DMS 273 treated with DMSO at 0.1 percent for 48 hours (cell line): ENCODE measurements around the gene NDUFS7.

Experiments used
- DNase-seq: peaks from one replicate; lab custom pipeline; 2025; lab: John Stamatoyannopoulos, UW

The NDUFS7 gene

DNA sequence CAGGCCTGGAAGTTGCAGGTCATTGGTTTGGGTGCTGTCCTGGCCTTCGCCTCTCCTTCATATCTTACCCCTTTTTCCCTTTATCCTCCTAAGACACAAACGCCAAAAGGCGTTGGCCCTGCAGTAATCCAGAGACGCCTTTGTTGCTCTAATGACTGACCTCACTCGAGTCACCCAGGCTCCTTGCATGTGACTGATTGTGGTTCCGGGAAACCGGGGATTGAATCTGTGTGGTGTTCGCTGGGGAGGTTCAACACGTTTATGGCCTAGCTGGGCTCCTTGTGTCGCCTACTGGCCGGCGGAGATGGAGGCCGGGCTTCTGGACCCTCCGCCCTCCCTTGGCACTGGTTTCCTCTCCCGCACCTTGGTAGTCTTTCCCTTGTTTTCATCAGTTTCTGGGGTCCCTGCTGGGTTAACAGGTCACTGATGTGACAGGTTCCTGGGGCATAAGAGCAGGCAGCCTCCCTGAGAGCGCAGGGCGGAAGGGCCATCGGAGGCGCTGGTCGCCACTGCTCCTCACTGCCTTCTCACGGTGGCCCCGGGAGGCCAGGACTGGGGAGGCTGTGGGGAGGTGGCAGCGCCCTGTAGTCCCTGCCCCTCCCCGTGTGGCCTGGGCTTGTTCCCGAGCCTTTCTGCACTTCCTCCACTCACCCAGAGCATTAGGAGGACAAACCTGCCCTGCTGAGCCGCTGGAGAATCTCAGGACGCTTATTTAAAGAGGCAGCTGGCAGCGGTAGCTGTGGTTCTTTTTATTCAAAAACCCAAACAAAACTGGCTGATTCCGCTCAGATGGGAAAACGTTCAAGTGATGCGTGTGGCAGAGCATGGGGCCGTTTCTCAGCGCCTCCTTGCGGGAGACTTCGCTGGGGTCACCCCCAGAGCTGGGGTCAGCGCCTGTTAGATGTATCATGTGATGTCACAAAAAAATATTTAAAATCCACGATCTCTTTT, 18.1 kb upstream of the NDUFS7 start:
- DNase-seq = no peak

DNA sequence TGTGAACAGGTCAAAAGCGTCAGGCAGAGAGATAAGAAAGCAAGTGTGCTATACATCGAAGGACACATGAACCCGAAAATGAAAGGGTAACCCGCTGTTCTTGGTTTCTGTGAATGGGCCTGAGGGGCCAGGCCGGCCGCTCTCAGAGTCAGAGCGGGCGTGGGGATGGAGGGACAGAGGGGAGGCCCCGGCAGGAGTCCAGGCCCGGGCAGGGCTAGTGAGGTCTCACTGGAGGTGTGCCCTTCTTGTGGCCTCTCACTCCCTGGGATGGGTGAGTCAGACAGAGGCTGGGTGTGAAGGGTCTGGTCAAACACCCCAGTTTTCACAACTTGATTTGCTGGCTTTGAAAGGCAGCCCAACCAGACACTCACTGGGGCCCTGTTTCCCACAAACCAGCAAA, 17.4 kb upstream of the NDUFS7 start:
- DNase-seq = no peak

DNA sequence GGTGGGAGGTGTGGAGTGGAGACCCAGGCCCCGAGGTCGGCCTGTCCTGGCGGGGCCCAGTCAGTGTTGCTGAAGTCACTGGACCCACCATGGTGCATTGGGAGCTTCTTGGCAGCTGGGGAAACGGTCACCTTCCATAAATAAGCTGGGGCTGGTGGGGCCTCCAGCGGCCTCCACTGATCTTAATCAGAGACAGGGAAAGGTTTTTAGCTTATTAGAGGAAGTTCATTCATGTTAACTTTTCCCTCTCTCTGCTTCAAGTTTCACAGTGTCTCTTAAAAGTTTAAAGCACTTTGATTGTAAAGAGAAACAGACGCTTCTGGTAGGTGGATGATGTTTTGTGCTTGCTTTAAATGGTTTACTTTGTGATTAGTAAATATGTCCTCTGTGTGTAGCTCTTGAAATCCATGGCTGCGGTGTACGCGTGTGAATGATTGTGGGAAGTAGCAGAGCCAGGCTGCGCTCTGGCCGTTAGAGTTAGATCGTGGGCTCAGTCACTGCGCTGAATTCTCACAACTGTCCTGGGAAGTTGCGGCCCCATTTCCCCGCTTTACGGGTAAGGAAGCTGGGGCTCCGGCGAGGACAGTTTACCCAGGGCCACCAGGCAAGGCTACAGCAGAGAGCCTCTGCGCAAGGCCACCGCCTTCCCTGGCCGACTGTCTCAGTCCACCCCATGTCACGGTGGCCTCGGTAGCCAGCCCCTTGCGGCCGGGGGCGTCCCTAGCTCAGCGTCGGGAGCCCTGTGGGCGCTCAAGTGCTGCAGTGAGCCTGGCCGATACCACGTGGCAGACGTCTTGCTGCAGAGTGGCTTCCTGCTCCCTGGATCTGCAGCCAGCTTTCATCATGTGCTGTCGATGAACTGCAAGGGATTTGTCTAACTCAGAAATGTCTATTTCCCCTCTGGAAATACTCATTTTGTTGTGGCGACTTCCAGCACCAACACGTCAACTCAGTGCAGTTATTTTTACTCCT, 16.5 kb upstream of the NDUFS7 start:
- DNase-seq = no peak

DNA sequence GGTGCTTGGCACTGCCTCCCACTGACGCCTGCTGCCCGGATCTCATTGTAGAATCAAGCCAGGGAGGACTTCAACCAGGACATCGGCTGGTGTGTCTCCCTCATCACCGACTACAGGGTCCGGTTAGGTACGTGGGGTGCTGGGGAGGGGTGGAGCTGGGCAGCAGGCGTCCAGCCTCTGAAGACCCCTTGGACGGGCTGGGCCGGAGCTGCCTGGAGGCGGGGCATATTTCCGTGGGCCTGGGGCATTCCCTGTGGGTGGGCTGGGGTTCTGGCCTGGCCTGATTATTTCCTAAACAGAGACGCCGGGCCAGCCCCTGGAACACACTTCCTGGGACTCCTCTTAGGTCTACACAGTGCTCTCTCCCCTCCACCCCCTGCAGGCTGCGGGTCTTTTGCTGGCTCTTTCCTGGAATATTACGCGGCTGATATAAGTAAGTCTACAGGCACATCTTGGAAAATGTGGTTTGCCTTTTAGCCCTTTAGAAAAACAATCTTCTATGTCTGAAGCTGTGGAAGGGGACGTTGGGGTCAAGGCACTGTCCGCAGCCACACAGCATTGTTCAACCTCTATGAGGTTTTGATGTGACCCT, 14.4 kb upstream of the NDUFS7 start:
- no peak for DNase-seq

DNA sequence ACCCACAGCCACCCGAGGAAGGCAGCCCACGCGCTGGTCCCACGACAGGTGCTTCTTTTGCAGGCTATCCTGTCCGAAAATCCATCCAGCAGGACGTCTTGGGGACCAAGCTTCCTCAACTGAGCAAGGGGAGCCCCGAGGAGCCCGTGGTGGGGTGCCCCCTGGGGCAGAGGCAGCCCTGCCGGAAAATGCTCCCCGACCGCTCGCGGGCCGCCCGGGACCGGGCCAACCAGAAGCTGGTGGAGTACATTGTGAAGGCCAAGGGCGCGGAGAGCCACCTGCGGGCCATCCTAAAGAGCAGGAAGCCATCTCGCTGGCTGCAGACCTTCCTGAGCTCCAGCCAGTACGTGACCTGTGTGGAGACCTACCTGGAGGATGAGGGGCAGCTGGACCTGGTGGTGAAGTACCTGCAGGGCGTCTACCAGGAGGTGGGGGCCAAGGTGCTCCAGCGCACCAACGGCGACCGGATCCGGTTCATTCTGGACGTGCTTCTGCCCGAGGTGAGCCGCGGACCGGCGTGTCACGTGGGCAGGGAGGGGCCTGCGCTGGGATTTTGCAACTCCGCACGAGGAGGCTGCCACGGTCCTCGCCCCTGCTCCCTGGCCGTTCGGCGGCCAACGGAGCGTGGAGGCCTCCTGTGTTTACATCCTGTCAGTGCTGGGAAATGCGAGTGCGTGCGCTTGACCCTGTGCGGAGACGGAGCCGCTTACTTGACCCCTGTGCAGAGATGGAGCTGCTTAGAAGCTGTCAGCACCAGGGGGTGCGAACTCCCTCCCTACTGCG, 12.9 kb upstream of the NDUFS7 start:
- DNase-seq = no peak

DNA sequence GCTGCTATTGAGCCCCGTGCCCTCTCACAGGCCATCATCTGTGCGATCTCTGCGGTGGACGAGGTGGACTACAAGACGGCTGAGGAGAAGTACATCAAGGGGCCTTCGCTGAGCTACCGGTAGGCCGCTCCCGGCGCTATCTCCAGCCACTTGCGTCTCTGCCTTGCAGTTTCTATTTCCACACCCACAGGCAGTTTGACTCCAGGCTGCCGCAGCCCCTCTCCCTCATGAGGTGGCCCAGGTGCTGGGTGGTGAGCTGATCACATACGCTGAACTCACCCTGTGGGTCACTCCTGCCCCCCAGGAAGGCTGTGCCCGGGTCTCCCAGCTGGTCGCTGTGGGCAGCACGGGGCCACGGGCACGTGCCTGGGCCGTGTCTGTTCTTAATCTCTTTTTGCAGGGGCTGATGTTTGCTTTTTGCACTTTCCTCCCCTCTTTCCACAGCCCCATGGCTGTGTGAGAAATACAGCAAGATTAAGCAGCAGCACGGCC, 10.6 kb upstream of the NDUFS7 start:
- DNase-seq = no peak

DNA sequence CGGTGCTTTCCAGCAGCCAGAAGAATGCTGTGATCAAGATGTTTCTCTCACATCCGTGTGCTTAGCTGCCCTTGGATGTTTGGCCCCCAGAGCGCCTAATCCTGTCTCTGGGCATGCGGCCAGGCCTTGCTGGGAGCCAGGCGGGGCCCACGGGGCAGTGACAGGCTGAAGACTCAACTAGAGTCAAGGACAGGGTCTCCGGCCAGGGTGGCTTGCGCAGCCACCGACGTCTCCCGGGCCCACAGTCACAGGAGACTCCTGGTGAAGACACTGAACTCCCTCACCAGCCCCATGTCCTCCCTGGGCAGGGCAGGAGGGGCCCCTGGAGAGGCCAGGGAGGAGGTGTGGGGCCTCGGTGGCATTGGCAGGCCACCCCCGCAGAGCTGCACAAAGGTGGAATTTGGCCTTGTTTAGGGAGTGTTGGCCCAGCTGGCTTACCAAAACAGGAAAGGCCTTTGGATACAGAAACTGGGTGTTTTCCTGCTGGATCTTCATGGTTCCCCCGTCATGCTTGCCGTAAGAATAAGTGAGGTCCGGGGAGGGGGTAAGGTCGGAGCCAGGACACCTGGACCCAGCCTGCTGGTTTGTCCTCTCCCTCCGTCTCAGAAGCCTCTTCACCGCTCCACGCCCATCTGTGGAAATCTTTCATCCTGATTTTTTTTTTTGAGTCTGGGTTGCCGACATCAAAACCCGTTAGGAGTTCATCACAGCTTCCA, 10.0 kb upstream of the NDUFS7 start:
- DNase-seq = no peak

DNA sequence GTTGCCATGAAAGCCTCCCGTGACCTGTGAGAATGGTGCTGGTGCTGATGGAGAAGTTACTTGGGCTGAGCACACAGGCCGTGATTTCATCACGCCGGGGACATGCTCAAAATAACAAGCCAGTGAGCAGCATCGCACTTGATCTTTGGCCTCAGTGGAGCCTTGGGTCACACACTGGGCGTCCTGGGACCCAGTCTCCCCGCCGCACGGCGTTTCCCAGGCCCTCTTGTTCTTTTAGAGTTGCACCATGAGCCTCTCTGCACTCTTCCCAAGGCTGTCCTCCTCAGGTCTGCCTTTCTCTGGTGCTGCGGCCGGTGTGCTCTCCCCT, 9.5 kb upstream of the NDUFS7 start:
- no peak for DNase-seq

DNA sequence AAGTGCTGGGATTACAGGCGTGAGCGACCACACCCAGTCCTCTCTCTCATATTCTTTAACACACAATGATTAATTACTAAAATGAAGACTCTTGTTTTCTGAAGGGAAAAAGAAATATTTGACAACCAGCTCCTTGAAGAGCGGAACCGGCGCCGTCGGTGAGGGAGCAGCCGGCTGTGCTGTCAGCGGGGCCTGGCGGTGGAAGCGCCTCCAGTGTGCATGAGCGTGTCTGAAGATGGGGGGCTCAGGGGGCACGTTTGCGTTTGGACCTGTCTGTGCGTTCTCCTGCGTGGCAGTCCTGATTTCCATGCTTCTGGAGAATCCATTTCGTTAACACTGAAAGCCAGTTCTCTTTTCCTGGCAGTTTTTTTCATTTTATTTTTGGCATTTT, 7.3 kb upstream of the NDUFS7 start:
- no peak for DNase-seq

DNA sequence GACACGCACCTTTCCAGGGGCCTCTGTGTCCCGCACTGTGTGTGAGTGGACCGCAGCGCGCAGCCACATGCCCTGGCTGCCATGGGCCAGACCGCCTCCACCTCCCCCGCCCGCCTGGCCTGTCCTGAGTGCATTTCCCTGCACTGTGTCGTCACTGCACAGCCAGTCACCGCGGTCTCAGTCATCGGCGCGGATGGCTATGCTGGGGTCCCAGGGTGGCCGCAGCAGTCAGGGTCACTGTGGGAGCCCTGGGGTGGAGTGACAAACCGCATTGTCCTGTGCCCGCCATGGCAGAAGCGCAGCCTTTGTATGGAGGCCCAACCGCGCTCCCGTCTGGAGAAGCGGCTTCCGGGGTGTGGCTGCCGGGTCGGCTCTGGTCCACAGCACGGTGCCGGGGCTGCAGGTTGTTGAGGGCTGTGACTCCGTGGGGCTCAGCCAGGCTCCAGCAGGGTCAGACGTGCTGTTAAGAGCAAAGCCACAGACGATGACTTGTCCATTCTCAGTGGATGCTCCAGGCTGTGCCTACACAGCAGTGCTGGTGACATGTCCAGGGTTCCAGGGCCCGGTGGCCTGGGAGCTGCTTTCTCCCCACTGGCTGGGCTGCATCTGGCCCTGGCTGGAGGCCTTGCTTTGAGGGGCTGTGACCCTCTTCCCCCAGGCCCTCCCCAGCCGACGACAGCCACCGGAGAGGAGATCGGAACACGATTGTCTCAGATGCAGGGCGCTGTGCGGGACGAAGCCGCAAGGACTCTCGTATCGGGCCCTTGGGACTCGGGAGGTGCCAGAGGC, 6.3 kb upstream of the NDUFS7 start:
- DNase-seq = no peak

DNA sequence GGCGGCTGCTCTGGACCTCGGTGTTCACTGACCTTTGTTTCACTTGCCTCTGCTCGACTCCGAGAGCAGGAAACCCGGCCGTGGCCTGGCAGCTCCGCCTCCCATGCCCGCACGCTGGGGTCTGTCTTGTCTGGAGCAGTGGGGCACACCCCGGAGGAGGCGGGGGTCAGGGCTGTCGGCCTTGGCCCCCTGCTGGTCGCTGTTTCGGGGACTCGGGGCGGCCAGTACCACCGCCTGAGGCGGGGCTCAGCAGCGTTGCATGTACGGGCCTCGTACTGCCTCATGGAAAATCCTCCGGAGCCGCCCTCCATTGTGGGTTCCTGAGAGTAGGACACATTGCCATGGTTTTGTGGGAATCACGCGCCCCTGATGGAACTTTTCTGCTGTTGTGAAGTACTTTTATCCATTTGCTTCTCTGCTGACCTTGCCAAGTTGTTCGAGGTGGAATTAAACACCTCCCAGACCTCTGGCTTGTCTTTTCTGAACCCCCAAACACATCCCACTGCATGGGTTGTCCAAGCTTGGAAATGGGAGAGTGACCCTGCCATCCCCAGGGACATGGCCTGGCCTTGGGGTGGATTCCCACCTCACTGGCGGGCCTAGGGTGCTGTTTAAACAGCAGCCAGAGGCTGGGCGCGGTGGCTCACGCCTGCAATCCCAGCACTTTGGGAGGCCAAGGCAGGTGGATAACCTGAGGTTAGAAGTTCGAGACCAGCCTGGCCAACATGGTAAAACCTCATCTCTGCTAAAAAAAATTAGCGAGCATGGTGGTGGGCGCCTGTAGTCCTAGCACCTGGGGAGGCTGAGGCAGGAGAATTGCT, 5.5 kb upstream of the NDUFS7 start:
- DNase-seq = no peak

DNA sequence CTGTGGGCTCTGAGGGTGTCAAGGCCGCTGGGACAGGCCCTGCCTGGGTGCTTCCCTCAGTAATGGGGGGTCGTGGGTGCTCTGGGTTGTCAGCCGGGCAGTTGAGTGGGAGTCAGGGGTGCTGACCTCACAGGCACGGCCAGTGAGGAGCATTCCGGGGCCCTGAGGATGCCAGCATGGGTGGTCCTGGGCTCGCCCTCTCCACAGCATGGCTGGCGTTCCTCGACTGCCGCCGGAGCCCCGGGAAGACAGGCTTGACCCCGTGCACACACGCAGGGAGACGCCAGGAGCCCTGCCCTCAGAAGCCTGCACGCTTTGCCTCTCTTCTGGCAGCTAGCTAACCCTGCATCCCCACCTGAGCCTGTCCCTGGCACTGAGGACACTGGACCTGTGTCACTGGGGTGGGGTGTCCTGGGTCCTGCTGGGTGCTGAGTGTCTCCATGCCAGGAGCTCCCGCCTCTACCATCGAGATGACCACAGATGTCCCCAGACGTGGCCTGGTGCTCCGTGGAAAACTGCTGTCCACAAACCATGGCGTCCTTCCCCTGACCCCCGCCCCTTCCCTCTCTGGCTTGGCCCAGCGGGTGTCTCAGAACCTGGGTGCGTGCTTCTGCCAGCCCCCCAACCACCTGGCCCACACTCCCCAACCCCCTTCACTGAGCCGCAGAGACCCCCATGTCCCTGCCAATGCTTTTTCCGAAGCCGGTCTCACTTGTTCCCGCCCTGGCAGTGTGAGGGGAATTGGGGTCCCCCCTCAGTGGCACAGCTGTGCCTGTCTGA, 4.4 kb upstream of the NDUFS7 start:
- DNase-seq = no peak

DNA sequence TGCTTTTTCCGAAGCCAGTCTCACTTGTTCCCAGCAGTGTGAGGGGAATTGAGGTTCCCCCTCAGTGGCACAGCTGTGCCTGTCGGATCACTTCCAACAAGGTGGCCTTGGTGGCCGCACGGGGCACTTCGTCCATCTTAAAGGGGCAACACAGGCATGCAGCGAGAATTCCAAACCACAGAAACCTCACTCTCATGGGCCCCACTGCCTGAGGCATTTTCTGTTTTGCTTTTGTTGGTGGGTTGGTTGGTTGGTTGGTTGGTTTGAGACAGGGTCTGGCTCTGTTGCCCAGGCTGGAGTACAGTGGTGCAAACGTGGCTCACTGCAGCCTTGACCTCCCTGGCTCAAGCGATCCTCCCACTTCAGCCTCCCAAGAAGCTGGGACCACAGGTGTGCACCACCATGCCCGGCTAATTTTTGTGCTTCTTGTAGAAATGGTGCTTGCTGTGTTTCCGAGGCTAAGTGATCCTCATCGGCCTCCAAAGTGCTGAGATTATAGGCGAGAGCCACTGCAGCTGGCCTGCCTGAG, 3.7 kb upstream of the NDUFS7 start:
- no peak for DNase-seq

DNA sequence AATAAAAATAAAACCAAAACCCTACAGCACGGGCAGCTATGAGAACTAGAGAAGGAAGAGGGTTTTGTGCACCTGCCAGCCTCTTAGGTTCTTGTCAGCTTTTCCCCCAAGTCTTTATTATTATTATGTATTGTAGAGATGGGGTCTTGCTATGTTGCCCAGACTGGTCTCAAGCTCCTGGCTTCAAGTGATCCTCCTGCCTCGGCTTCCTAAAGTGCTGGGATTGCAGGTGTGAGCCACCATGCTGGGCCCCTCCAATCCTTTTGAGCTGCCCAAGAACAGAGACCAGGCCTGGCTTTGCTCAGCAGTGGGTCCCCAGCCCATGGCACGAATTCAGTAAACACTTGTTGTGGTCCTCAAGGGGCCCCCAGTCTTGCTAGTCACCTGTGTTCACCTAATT, 1.5 kb upstream of the NDUFS7 start:
- DNase-seq = no peak

DNA sequence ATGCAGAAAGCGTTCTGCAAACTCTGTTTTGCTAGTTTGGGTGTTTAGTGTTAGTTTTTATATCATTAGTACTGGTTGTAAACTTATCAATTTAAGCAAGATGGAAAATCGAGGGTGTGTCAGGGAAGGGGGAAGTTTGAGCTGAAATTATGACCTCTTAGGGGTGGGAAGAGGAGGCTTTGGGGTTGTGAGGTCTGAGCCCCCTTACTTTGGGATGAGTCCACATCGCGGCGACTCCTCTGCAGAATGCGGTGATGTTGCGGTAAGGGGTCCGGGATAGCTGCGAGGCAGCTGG, 743 bp upstream of the NDUFS7 start:
- DNase-seq = no peak

DNA sequence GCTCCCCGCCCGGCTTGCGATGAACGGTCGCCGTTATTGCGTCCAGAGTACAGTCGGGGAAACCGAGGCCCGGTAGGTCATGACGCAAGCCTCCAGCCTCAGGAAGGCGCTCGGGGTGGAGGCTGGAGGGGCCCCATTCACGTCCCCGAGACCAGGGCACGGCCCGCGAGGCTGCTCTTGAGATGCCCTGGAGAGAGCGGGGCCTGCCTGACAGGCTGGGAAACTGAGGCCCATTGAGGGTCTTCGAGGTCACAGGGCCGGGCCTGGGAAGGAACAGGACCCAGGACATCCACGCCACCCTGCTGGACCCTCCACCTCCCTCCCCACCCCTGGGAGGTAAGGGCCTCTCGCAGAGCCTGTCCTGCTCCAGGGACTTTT, 367 bp downstream of the NDUFS7 start:
- DNase-seq = no peak

DNA sequence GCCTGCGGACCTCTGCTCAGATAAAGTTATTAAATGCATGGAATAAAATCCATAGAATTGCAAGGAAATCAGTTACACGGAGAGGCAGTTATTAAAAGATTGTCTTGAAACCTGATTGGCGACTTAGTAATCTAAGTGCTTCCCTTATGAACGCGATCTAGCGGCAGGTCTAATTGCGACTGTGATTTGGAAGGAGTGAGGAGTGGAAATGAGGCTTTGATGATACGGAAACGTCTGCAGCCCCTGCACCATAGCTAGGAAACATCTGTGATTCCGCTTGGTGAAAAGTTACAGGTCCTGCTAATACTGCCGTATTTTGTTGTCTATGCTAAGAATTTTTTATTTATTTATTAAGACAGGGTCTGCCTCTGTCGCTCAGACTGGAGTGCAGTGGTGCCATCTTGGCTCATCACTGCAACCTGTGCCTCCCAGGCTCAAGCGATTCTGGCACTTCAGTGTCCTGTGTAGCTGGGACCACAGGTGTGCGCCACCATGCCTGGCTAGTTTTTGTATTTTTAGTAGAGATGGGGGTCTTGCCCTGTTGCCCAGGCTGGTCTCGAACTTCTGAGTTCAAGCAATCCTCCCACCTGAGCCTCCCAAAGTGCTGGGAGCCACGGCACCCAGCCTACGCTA, 887 bp downstream of the NDUFS7 start:
- no peak for DNase-seq

DNA sequence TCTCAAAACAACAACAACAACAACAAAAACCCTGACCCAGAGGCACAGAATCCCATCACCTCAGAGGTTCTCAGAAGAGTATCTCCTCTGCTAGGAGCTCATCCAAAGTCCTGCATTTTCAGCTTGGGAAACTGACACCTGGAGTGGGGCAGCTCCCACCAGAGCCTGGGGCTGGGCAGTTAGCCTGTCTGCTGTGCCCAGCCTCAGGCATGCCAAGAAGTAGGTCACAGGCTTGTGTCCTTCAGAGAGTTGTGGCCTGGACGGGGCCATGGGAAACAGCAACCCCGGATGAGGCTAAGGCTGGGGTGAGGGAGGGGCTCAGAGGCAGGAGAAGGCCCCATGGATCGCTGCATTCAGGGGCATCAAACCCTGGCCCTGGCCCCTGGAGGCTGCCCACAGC, 2.1 kb downstream of the NDUFS7 start:
- DNase-seq = no peak
